ENCODE data around the gene GALNT2.

- no peak for TF ChIP-seq JUND (IDR thresholded peaks at IDR 0.05)
- TF ChIP-seq RXRA (IDR thresholded peaks at IDR 0.05) = no peak
Observed at GRCh38 chr1:230048322-230048721, 18.7 kb upstream of the GALNT2 start.
